Measurements from ENCODE around the gene APBA1.

GRCh38 chr9:69683927-69684326 lies 11.8 kb upstream of the APBA1 start:
- TF ChIP-seq CTCF (conservative IDR thresholded peaks at IDR 0.05; ENCODE audit: low read depth, low read length) (no peak), MAFK (IDR thresholded peaks at IDR 0.05; ENCODE audit: low read depth, low read length) (no peak), ELK1 (IDR thresholded peaks at IDR 0.05; ENCODE audit: borderline replicate concordance, low read depth, low read length) (no peak), POLR2A (IDR thresholded peaks at IDR 0.05; ENCODE audit: low read depth, low read length) (no peak), SMC3 (IDR thresholded peaks at IDR 0.05; ENCODE audit: low read depth, low read length) (no peak), USF2 (IDR thresholded peaks at IDR 0.05; ENCODE audit: low read depth, low read length) (no peak), BHLHE40 (IDR thresholded peaks at IDR 0.05; ENCODE audit: low read depth, low read length) (no peak), RCOR1 (IDR thresholded peaks at IDR 0.05; ENCODE audit: insufficient replicate concordance, low read length) (no peak)

Data from IMR-90 (cell line).